ENCODE data around the gene PDE11A.

The PDE11A gene

DNA sequence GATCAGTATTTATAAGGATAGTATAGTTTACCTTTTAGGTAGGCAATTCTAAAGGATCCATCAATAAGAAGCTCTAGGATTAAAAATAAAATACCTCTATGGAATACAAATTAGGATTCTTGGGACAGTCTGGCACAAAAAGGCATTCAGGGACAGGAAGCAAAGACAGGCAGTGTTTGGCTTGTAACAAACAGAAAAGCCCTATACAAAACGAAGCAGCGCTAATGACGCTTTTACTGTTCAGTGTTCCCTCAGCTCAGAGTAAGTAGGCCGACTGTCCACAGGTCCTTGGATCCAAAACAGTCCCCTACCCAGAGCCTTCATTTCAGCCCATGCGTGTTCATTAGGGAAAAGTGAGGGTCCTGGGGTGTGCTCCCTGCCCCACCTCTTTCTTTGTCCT, 443.7 kb downstream of the PDE11A start:
- no peak for DNase-seq (ENCODE audit: low spot score)

DNA sequence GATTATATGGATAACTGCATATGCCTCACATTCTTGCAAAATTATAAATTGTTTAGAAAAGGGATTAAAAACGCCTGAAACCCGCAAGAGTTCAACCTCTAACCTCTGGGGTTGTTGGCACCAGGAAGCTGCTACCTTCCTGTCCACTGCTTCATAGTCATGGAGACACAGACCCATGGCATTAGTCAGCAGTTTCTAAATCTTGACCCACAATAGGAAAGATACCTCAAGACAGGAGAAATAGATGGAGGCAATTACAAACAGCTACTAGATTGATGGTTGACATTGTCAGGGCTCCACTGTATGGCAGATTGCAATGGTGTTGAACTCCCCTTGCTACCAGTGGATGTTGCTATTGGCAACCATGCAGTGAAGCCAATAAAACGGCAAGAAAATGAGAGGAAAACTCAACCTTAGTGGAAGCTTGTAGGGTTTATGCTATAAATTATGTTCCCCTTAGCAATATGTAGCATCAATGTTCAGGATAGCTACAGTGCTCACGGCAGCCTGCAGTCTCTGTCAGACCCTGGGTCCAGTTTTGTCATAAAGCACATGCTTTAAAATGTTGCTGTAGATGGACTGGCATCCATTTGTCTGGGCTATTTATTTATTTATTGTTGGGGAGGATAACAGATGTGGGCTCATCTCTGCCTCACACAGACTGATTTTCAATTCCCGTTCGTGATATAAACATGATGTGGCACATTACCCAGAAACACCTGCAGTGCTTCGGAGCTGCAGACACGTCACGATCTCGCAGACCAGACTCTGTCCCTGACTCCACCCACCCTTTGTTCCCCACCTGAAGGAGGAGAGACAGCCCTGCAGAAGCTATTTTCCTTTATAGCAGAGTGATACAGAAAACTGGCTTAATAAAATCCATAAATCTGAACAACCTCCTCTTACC, 446.6 kb downstream of the PDE11A start:
- no peak for DNase-seq (ENCODE audit: low spot score)

DNA sequence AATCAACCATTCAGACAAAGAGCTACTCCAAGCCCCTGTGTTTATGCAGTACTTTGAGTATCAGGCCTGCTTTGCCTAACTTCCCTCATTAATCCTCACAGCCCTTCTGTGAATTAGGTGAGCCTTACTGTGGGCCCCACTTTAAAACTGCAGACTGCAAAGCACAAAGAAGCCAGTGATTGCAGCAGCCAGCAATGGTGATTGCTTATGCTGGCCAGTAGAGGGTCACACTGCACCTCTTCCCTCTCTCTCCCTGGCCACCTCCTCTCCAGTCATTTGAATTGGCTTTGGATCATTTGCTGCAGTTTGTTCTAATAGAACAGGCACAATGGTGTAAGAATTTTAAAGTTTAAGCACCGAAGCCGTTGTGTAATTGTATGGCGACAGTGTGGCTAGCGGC, 450.1 kb downstream of the PDE11A start:
- peak; percentile 56 for DNase-seq (ENCODE audit: low spot score)

DNA sequence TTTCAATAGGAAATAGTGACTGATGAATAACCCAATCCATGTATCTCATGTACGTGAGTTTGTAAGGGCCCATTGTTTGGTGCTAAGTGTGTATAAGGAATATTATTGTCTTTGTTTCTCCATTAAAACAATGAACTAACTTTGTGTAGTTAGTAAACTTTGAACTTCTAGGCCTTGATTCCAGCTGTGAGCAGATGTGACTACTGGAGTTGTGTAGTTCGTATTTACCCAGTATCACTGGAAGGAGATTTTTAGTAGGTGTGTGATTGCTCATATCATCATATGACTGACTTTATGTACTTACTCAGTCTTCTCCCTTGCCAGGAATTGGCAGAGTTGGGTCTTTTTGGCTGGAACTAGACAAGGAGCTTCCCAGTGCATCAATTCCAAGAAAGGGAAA, 452.6 kb downstream of the PDE11A start:
- DNase-seq (ENCODE audit: low spot score), result no peak

DNA sequence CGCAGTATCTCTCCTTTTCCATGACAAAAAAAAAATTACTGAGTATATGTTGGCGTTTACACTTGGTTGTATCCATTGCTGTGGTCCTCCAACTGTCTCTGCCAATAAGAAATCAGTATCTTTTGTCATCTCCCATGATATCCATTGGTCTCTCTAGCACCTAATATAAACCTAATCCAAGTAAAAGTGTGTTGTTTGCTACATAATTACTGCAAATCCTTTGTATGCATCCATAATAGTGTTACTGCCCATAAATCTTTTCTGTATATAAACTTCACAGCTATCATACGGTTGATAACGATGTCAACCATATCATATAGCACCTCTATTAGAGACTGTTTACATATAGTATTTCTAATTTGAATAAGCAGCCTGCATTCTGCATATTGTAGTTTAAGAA, 453.1 kb downstream of the PDE11A start:
- DNase-seq (ENCODE audit: low spot score), result no peak

DNA sequence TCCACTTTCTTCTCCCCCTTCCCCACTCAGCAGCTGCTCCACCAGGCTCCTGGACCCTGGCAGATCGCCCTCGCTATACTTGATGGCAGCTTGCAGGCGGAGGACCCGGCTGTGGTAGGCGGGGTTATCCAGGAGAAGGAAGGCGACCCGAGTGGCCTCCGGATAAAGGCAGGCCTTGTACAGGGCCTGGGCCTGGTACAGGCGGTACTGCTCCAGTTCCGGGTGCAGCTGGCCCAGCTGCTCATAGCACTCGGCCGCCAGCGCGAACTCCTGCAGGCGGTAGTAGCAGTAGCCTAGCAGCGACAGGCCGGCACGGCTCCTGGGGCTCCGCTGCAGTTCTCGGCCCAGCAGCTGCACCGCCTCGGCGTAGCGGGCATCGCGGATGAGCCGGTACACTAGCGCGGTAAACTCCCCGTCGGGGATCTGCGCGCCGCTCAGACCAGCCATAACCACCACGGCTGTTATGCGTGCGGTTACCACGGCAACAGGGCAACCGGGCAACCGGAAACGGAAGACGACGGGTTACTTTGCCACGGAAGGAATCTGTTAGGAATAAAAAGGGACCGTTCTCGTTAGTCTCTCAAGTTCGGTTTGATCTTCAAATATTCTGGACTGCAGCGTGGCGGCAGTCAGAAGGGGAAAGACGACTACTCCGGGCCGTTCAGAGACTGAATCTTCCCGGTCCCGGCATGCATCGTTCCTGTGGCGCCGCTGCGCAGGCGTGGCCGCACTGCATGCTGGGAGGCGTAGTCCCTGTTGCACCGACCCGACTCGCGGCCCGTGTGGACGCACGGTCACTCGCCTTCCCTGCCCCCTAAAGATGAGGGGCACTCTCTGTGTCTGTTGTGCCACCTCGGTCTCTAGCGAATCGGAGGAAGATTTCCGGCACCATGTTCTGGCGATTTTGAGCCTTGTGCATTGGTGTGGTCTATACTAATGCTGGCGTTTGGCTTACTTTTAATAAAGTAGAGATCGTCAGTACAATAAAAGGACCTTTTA, 454.0 kb downstream of the PDE11A start:
- peak; percentile 97 for DNase-seq (ENCODE audit: low spot score)

DNA sequence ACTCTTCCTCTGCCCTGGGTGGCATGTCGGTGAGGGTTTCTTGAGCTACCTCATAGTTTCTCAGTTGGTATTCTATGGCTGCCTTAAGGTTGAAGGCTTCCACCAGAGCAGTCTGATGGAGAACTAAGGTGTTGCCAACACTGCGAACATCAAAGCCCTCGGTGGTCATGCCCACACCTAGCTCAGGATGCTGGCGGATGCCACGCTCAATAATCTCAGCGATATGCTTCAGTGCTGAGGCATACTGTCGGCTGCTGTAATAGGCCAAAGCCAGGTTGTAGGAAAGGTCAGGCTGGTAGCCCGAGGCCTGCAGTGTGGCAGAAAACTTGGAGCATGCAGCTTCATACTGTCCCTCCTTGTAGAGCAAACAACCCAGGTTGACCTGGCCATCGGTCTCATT, 454.7 kb downstream of the PDE11A start:
- no peak for DNase-seq (ENCODE audit: low spot score)

DNA sequence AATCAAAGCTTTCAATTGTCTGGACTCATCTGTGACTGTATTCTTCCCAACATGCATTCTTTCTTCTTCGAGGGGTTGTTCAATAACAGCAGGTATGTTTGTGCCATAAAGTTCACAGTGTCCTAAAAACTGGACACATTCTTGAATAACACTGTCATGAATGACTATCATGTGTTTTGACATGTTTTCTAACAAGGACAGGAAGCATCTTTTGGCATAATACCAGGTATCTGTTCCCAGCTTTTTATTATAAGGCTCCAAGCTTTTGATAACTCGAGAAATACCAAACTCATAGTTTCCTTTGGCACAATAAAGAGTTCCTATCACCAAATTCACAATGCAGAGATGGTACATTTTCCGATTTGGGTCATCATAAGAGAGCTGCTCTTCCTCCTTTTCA, 455.8 kb downstream of the PDE11A start:
- no peak for DNase-seq (ENCODE audit: low spot score)

DNA sequence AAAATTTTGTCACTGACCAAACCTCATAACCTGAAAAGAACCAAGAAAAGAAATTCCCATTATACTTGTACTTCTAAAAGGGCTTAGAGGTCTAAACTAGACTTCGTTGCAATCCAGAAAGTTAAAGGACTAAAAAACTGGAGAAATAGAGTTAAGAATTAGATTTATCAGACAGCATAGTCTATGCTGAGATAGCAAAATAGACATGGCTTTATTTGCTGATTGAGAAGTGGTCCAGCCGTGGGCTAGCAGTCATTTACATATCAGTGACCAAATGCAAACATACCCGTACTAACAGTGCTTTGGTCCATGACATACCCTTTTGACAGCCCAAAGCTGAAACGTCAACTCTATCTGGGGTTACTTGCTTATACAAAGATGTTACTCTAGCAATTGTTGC, 456.5 kb downstream of the PDE11A start:
- no peak for DNase-seq (ENCODE audit: low spot score)

DNA sequence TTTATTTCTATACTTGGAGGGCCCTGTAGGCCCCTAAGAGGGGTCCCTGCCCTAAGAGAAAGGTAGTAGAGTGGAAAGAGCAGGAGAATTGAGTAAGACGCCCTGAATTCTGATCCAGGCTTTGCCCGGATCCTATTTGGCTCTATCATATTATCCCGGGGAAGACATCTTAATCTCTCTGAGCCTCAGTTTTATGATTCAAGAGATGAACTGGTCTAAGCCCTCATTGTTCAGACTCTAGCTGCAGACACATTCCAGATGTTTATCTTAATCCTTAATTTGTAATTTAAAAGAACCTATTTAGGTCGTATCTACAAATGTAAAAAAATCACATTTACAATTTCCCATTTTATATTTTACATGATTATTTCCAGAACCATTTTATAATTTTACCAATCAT, 459.9 kb downstream of the PDE11A start:
- no peak for DNase-seq (ENCODE audit: low spot score)

DNA sequence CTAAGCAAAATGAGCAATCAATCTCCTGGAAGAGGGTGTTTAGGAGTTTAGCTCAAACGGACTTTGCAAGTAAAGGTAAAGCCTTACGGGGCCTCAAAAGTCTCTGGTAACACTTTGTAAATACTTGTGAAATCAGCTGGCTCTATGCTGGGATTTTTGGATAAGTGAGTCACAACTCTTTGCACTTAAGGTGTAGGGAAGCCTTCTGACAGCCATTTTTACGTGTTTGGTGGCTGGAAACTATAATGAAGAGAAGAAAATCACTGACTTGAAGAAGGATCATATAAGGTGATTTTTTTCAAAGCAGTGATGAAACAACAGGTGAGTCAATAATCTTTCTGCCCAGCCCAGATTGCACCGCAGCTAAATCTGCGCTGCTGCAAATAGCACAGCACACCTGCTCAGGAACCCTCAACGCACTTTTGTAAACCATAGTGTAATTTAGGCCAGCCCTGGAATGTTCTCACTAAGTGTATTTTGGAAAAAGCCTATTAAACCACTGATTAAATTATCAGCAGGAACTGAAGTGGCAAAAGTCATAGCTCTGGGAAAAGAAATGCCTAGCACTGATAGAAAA, 461.2 kb downstream of the PDE11A start:
- no peak for DNase-seq (ENCODE audit: low spot score)

DNA sequence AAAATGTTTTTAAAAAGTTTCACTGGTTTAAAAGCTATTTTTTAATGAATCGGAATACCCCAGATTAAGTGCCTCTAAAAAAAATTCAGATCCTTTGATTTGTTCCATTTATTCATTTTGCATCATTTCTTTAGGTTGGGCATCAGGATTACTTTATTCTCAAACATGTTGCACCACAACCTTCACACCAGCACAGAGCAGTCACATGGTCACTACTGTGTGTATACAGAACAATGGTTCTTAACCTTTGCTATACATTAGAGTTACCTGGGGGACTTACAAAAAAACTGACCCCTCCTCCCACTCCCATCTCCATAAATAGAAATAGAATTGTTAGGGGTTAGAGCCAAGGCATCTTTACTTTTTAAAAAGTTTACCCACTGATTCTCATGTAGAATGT, 461.8 kb downstream of the PDE11A start:
- DNase-seq (ENCODE audit: low spot score), result no peak

DNA sequence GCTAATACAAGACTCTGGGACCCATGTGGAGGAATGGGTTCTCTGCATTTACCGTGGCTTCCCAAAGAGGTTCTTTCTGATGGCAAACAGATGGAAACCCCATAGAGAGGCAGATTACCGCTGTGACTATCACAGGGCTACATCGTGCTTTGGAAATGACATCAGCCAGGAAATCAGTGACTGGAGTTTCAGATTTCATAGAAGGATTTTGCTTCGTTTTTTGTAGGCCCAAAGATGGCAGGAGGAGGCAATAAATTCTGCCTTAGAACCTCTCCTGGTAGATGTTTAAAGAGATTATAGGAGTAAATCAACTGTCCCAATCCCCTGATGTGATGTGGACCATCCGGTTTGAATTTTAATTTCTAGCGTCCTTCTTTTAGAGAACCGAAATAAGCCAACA, 465.9 kb downstream of the PDE11A start:
- peak; percentile 28 for DNase-seq (ENCODE audit: low spot score)

DNA sequence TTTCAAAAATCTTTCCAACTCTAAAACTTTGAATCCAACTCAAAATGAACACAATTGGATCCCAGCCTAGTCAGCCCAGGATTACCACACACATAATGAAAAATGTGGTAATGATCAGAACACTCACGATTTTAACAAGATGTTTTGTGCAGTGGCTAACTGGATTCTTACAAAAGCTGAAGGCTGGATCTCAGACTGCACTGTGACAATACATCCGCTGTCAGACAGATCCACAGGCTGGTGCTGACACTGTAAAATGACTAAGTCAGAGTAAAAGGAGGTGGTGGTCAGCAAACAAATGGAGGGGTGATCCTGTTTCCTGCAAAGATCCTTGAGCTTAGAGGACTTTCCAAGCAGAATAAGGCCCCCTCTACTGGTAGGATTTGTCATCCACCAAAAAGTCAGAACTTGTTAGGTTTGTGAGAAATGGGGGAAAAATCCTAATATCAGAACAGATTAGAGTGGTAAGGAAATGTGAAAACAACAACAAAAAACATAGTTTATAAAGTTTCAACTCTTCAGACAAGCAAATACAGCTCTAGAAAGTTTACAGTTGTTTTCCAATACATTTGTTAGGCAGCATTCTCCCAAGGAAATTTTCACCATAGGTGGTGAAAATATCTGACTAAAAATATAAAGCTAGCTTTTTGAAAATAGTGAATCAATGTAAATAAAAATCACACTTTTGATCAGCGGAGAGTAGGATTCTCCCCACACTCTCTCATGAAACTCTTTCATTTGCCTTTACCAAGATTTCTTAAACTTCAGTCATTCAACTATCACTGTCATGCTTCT, 468.1 kb downstream of the PDE11A start:
- peak; percentile 74 for DNase-seq (ENCODE audit: low spot score)

DNA sequence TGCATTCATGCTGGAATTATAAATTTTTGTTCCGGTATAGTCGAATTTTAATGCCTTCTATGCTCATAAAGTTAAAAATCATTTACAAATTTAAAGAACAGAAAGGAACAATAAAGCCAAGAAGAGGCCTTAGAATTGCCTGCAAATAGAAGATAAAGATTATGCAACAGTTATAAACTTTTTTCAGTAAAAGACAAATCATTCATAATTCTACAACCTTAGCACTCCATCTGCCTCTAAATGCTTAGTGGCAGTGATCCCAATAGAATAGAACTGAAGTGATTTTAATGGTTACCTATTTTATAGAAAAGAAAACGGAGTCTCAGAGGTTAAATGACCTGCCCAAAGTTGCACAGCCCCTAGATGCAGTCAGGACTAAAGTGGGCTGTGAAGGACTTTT, 468.8 kb downstream of the PDE11A start:
- no peak for DNase-seq (ENCODE audit: low spot score)

DNA sequence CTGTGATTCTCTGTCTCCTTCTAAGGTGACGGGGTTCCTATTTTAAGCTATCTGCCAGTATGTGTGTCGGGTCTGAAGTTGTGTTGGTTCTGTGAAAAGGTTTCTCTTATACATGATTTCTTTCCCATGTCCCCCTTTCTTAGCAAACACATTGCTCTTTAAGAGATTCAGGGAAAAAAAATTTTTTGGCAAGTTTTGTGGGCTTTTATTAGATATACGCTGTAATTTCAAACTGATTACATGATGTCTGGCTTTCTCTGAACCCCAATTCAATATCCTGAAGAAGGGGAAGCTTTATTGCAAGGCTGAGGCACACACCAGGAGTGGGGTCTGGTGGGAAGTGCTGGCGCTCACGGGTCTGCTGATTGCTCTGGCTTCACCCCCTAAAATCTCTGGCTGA, 469.4 kb downstream of the PDE11A start:
- no peak for DNase-seq (ENCODE audit: low spot score)

DNA sequence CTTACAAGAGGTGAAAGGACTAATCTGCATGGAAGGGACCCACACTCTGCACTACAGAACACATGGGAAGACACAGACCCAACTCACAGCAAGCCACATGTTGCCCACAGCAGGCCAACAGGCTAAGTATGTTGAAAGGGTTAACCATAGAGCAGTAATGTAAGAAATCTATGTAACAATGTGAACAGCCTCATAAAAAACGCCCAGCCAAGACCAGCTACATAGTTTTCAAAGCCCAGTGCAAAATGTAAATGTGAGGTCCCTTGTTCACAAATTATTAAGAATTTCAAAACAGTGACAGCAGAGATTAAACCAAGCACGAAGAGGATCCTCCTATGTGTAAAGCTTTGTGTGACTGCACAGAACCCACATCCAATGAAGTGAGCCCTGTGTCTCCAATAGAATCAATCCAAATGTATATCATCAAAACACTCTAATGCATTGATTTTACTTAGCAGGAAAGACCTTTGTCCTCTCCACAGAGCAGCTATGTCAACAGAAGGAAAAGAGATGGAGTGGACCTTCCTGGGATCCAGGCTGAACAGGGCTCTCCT, 469.9 kb downstream of the PDE11A start:
- DNase-seq (ENCODE audit: low spot score), result no peak

DNA sequence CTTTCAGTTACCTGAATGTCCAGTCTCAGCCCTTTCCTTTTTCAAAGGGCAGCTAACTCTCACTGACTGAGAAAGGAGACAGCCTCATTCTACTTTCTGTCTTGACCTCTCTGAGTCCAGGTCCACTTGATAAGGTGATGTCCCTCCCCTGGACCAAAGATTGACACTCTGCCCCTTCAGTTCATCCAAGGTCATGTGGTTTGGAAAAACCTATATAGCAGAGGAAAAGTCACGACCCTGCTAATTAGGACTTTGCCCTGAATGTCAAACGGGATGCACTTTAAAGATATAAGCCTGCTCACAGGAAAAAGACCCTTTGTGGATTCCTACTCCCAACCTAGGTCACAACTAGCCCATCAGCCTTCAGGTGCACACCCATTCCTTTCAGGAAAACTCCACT, 471.7 kb downstream of the PDE11A start:
- DNase-seq (ENCODE audit: low spot score), result no peak

DNA sequence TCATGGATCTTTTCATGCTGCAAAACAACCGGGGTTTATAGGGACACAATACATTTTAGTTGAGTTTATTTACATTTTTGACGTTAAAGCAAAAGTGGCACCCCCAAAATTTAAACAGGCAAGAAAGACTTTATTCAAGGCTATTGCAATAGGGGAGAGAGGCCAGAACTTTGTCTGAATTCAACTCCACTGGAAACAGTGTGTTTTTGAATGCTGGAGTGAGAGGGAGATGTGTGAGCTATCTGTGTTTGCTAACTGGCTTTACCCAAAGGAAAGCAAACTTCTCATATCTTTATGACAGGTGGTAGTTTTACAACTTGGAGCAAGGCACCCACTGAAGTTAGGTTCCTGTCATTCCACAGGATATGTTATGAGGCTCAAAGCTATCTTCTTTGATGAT, 472.6 kb downstream of the PDE11A start:
- DNase-seq (ENCODE audit: low spot score), result no peak

DNA sequence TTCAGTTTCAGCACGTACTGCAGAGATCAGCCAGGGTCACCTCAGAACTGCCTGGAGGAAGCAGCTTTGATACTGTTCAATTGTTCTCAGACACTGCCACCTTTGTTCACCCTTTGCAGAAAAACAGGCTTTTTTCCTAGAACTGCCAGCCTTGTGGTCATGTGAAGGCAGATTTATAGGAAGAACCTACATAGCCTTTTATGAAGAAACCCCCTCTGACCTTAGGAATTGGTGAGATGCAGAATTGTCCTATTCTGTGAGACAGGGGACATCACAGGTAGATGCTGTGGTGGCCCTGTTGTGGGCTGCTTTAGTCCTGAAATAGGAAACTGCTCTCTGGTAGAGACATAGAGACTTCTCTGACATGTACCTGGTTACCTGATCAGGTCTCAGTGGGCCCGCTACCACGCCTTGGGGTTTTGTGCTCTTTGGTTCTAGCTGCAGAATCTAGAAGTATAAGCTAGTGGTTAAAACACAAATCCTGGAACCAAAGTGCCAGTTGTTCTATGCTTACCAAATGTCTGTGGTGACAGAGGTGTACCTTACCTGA, 473.4 kb downstream of the PDE11A start:
- DNase-seq (ENCODE audit: low spot score), result no peak
